Measurements from ENCODE around the gene TNP2. TPM values are rescaled to one million over a fixed set of nuclear protein-coding genes. Genes with fewer than 3 reads are reported as not detected.

TNP2 gene
- total RNA-seq, 1 experiment from 2014 or later: not detected

- ChIA-PET POLR2A (no interaction called here), CTCF (interaction anchor here (0.9 kb wide), 1 partner anchor 40 kb away, joined by 4 read pairs; the partner anchor contains the start of gene SOCS1), RAD21 (ENCODE audit: low non-redundant PET in 1 of 2, low total read pairs in 2 of 2, uncharacterized antibody in 2 of 2, unreplicated experiment in 2 of 2) (no interaction called here)
- Histone ChIP-seq H3K4me1 (ENCODE audit: control insufficient read depth in 1 of 2, insufficient read depth in 2 of 2, low read length in 2 of 2) (no peaks in the 10 kb centered on the region), H3K27me3 (ENCODE audit: insufficient read depth, low read length) (no peaks in the 10 kb centered on the region), H3K9me3 (ENCODE audit: control insufficient read depth in 1 of 2, insufficient read depth in 1 of 2, low read depth in 1 of 2, low read length in 2 of 2) (no peaks in the 10 kb centered on the region), H3K79me2 (ENCODE audit: insufficient read depth, low read length) (no peaks in the 10 kb centered on the region), H4K20me1 (ENCODE audit: insufficient read depth) (no peaks in the 10 kb centered on the region), H3K9ac (ENCODE audit: low read length) (no peak overlapping the region), H3K27ac (ENCODE audit: low read depth, low read length) (no peak overlapping the region), H3K4me2 (ENCODE audit: low read length) (no peak overlapping the region), H3K4me3 (replicated peaks in 1 of 2; ENCODE audit: low read depth in 1 of 2, low read length in 2 of 2) (no peak overlapping the region), H2AFZ (ENCODE audit: low read depth, low read length, poor library complexity, severe bottlenecking) (no peak overlapping the region), H3K36me3 (ENCODE audit: control insufficient read depth in 1 of 2, insufficient read depth in 2 of 2, low read length in 2 of 2) (no peaks in the 10 kb centered on the region), H3K9me2 (ENCODE audit: insufficient read depth) (no peaks in the 10 kb centered on the region)
- intact Hi-C loops (cut with micrococcal nuclease): no loop called here
- ATAC-seq (no peak), DNase-seq (ENCODE audit: low read depth, low spot score) (no peak)
- no peak for TF ChIP-seq EGR1 (IDR thresholded peaks at IDR 0.05; ENCODE audit: low read depth)
- no peak for TF ChIP-seq EZH2phosphoT487 (IDR thresholded peaks at IDR 0.05; ENCODE audit: borderline replicate concordance)
- TF ChIP-seq ELF1 (IDR thresholded peaks at IDR 0.05; ENCODE audit: borderline replicate concordance, low read depth): no peak
- TF ChIP-seq JUND (IDR thresholded peaks at IDR 0.05): no peak
- TF ChIP-seq, protein P1, sequence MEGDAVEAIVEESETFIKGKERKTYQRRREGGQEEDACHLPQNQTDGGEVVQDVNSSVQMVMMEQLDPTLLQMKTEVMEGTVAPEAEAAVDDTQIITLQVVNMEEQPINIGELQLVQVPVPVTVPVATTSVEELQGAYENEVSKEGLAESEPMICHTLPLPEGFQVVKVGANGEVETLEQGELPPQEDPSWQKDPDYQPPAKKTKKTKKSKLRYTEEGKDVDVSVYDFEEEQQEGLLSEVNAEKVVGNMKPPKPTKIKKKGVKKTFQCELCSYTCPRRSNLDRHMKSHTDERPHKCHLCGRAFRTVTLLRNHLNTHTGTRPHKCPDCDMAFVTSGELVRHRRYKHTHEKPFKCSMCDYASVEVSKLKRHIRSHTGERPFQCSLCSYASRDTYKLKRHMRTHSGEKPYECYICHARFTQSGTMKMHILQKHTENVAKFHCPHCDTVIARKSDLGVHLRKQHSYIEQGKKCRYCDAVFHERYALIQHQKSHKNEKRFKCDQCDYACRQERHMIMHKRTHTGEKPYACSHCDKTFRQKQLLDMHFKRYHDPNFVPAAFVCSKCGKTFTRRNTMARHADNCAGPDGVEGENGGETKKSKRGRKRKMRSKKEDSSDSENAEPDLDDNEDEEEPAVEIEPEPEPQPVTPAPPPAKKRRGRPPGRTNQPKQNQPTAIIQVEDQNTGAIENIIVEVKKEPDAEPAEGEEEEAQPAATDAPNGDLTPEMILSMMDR (IDR thresholded peaks at IDR 0.05 in 2 of 3, conservative IDR thresholded peaks at IDR 0.05 in 1 of 3; ENCODE audit: borderline replicate concordance in 1 of 3, insufficient read depth in 1 of 3, low read depth in 2 of 3, low read length in 2 of 3): no peak
- TF ChIP-seq SRF (IDR thresholded peaks at IDR 0.05; ENCODE audit: low read depth): no peak
- TF ChIP-seq EZH2 (IDR thresholded peaks at IDR 0.05): no peak
- TF ChIP-seq, protein P2, sequence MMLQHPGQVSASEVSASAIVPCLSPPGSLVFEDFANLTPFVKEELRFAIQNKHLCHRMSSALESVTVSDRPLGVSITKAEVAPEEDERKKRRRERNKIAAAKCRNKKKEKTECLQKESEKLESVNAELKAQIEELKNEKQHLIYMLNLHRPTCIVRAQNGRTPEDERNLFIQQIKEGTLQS (IDR thresholded peaks at IDR 0.05): no peak
- no peak for TF ChIP-seq RAD21 (IDR thresholded peaks at IDR 0.05; ENCODE audit: low read depth)
- no peak for TF ChIP-seq CEBPB (IDR thresholded peaks at IDR 0.05; ENCODE audit: low read depth)
- TF ChIP-seq TCF7L2 (IDR thresholded peaks at IDR 0.05; ENCODE audit: borderline replicate concordance, extremely low read depth, insufficient read depth, insufficient read length): no peak
- BruUV-seq (replicated peaks): no TSS peak
Measured at GRCh38 chr16:11296351-11296705, 27.2 kb upstream of the TNP2 start.
